ENCODE data around the gene ITPRID2. TPM values are rescaled to one million over a fixed set of nuclear protein-coding genes. Genes with fewer than 3 reads are reported as not detected.

The ITPRID2 gene
- total and polyA plus RNA-seq, 2 of the 13 experiments (the other 11 are each of a cell fraction or from before 2014, with no cell fraction given) = 44.8 to 62.3 TPM

- TF ChIP-seq BRF2 (CRISPR knock-in tag; IDR thresholded peaks at IDR 0.05) (peak; percentile 32; the same call in 1 of the 2 replicates), SKIL (CRISPR knock-in tag; IDR thresholded peaks at IDR 0.05; ENCODE audit: borderline replicate concordance) (peak; percentile 75), ZNF749 (CRISPR knock-in tag; IDR thresholded peaks at IDR 0.05; ENCODE audit: borderline replicate concordance) (no peak), STAT5B (CRISPR knock-in tag; IDR thresholded peaks at IDR 0.05) (peak; percentile 65; the same call in 1 of the 2 replicates), ELK4 (CRISPR knock-in tag; IDR thresholded peaks at IDR 0.05; ENCODE audit: borderline replicate concordance) (no peak; the same call in 1 of the 2 replicates), MIXL1 (CRISPR knock-in tag; IDR thresholded peaks at IDR 0.05) (peak; percentile 44; the same call in 1 of the 2 replicates), PCBP1 (IDR thresholded peaks at IDR 0.05; ENCODE audit: borderline replicate concordance, low read depth, low read length) (no peak), NCOA5 (CRISPR knock-in tag; IDR thresholded peaks at IDR 0.05) (no peak), ZNF234 (CRISPR knock-in tag; conservative IDR thresholded peaks at IDR 0.05) (no peak; the same call in 1 of the 2 replicates), KDM6A (CRISPR knock-in tag; IDR thresholded peaks at IDR 0.05; ENCODE audit: low read depth) (peak; percentile 9; the same call in 1 of the 2 replicates), ZNF75D (CRISPR knock-in tag; IDR thresholded peaks at IDR 0.05; ENCODE audit: borderline replicate concordance) (peak; percentile 88; the same call in 1 of the 2 replicates), HNF4A (CRISPR knock-in tag; IDR thresholded peaks at IDR 0.05) (no peak), ZNF605 (CRISPR knock-in tag; IDR thresholded peaks at IDR 0.05) (peak; percentile 99), SCMH1 (CRISPR knock-in tag; IDR thresholded peaks at IDR 0.05; ENCODE audit: borderline replicate concordance) (no peak; the same call in 1 of the 2 replicates), REL (CRISPR knock-in tag; conservative IDR thresholded peaks at IDR 0.05) (peak; percentile 91; the same call in 1 of the 2 replicates)
Observed at GRCh38 chr2:181891966-181892798, 652 bp downstream of the ITPRID2 start (continued).
